ENCODE results near the gene STMND1.
A peak's percentile ranks its signal among the peaks of the same experiment; 100 is the strongest.
"Not testable (repeated sequence)": the region's sequence is repeated elsewhere in the genome, so short reads cannot be mapped to it uniquely, and the experiment has no call there.

The STMND1 gene

GRCh38 chr6:17101422-17102257 is at the start of gene STMND1:
TSS of gene STMND1 (plus strand) at chr6:17102050. CDS start at chr6:17102258, 208 bp downstream.
- DNase-seq: peak; percentile 83

GRCh38 chr6:17054647-17055046 is 47.2 kb upstream of the STMND1 start:
- no peak for DNase-seq

GRCh38 chr6:17057322-17057721 is 44.5 kb upstream of the STMND1 start:
- DNase-seq: no peak

- no peak for DNase-seq
Measured at GRCh38 chr6:17058550-17058949, 43.3 kb upstream of the STMND1 start.

GRCh38 chr6:17059022-17059421 is 42.8 kb upstream of the STMND1 start:
- DNase-seq: no peak

GRCh38 chr6:17059850-17060249 is 42.0 kb upstream of the STMND1 start:
- DNase-seq: no peak

- no peak for DNase-seq
Measured at GRCh38 chr6:17061097-17061496, 40.8 kb upstream of the STMND1 start.

GRCh38 chr6:17062871-17063440 is 38.9 kb upstream of the STMND1 start:
- DNase-seq: no peak

- no peak for DNase-seq
Measured at GRCh38 chr6:17064975-17065374, 36.9 kb upstream of the STMND1 start.

- DNase-seq: no peak
Measured at GRCh38 chr6:17066610-17067009, 35.2 kb upstream of the STMND1 start.

GRCh38 chr6:17068972-17069371 is 32.9 kb upstream of the STMND1 start:
- not testable (repeated sequence) for DNase-seq

- DNase-seq: not testable (repeated sequence)
Measured at GRCh38 chr6:17070400-17070799, 31.4 kb upstream of the STMND1 start.

GRCh38 chr6:17073596-17073995 is 28.3 kb upstream of the STMND1 start:
- DNase-seq: not testable (repeated sequence)

- no peak for DNase-seq
Measured at GRCh38 chr6:17081273-17081672, 20.6 kb upstream of the STMND1 start.

GRCh38 chr6:17081860-17082508 is 19.9 kb upstream of the STMND1 start:
- DNase-seq: no peak

GRCh38 chr6:17083397-17083796 is 18.5 kb upstream of the STMND1 start:
- DNase-seq: no peak

- DNase-seq: peak; percentile 36
Measured at GRCh38 chr6:17086469-17086868, 15.4 kb upstream of the STMND1 start.

- no peak for DNase-seq
Measured at GRCh38 chr6:17088091-17088611, 13.7 kb upstream of the STMND1 start.

GRCh38 chr6:17091122-17091521 is 10.7 kb upstream of the STMND1 start:
- DNase-seq: no peak

- peak; percentile 26 for DNase-seq
Measured at GRCh38 chr6:17093686-17094085, 8.2 kb upstream of the STMND1 start.

- DNase-seq: no peak
Measured at GRCh38 chr6:17096096-17096495, 5.8 kb upstream of the STMND1 start.

- no peak for DNase-seq
Measured at GRCh38 chr6:17096652-17097051, 5.2 kb upstream of the STMND1 start.

GRCh38 chr6:17097982-17098381 is 3.9 kb upstream of the STMND1 start:
- DNase-seq: no peak

GRCh38 chr6:17098538-17098937 is 3.3 kb upstream of the STMND1 start:
- no peak for DNase-seq

All from NCI-H2171 treated with DMSO at 0.1 percent for 48 hours (cell line).